ENCODE data around the gene CMTM8. TPM values are rescaled to one million over a fixed set of nuclear protein-coding genes. Genes with fewer than 3 reads are reported as not detected.
A peak's percentile ranks its signal among the peaks of the same experiment; 100 is the strongest.

CMTM8 gene
- total RNA-seq, 6 experiments from 2014 or later = 13.3 to 27.1 (median 20.9) TPM

- Histone ChIP-seq H3K27ac (no peak overlapping the region), H3K36me3 (no peaks in the 10 kb centered on the region), H3K9me3 (no peaks in the 10 kb centered on the region), H3K4me3 (no peak overlapping the region), H3K27me3 (no peaks in the 10 kb centered on the region), H3K4me1 (no peaks in the 10 kb centered on the region)
- DNase-seq (no peak), ATAC-seq (peak in 1 of 4 donors; percentile 29)
- TF ChIP-seq POLR2A (IDR thresholded peaks at IDR 0.05) = no peak
- no peak for TF ChIP-seq CTCF (IDR thresholded peaks at IDR 0.05)
- 56% methylated on average over 4 of the region's 4 CpGs for WGBS (ENCODE audit: insufficient coverage, low coverage, low lambda C conversion rate, missing lambda C conversion rate)
- intact Hi-C loops (cut with DNase I) = no loop called here
Measured at GRCh38 chr3:32195995-32196540, 42.4 kb upstream of the CMTM8 start.

- DNase-seq = no peak
Measured at GRCh38 chr3:32197991-32198390, 40.5 kb upstream of the CMTM8 start.

GRCh38 chr3:32198714-32199113 lies 39.8 kb upstream of the CMTM8 start:
- WGBS (ENCODE audit: insufficient coverage, low coverage, low lambda C conversion rate, missing lambda C conversion rate) = 67% methylated on average over 1 of the region's 3 CpGs
- DNase-seq (no peak), ATAC-seq (no peak)
- Histone ChIP-seq H3K27me3 (no peaks in the 10 kb centered on the region), H3K4me3 (no peak overlapping the region), H3K9me3 (no peaks in the 10 kb centered on the region), H3K4me1 (no peaks in the 10 kb centered on the region), H3K36me3 (no peaks in the 10 kb centered on the region), H3K27ac (no peak overlapping the region)
- intact Hi-C loops (cut with DNase I) = no loop called here
- no peak for TF ChIP-seq POLR2A (IDR thresholded peaks at IDR 0.05)
- TF ChIP-seq CTCF (IDR thresholded peaks at IDR 0.05) = no peak

More at GRCh38 chr3:32197991-32198390, 40.5 kb upstream of the CMTM8 start:
- WGBS (ENCODE audit: insufficient coverage, low coverage, low lambda C conversion rate, missing lambda C conversion rate) = no CpG with 5 or more reads among the region's 1 CpG
- H3K36me3 ChIP-seq = no peaks in the 10 kb centered on the region
- H3K27me3 ChIP-seq = no peaks in the 10 kb centered on the region
- no peak for TF ChIP-seq CTCF (IDR thresholded peaks at IDR 0.05)
- TF ChIP-seq POLR2A (IDR thresholded peaks at IDR 0.05) = no peak
- intact Hi-C loops (cut with DNase I) = no loop called here
- no peaks in the 10 kb centered on the region for H3K9me3 ChIP-seq
- no peak overlapping the region for H3K4me3 ChIP-seq
- no peak for ATAC-seq
- no peaks in the 10 kb centered on the region for H3K4me1 ChIP-seq
- no peak overlapping the region for H3K27ac ChIP-seq

GRCh38 chr3:32200490-32200889 lies 38.0 kb upstream of the CMTM8 start:
- peak in 2 of 4 donors; percentile 29 to 37 for ATAC-seq
- H3K9me3 ChIP-seq = no peaks in the 10 kb centered on the region
- 55% methylated on average over 5 of the region's 7 CpGs for WGBS (ENCODE audit: insufficient coverage, low coverage, low lambda C conversion rate, missing lambda C conversion rate)
- TF ChIP-seq POLR2A (IDR thresholded peaks at IDR 0.05) = no peak
- no peak for TF ChIP-seq CTCF (IDR thresholded peaks at IDR 0.05)
- DNase-seq = no peak
- no peak overlapping the region for H3K27ac ChIP-seq
- H3K4me3 ChIP-seq = no peak overlapping the region
- H3K4me1 ChIP-seq = no peaks in the 10 kb centered on the region
- no peaks in the 10 kb centered on the region for H3K36me3 ChIP-seq
- H3K27me3 ChIP-seq = no peaks in the 10 kb centered on the region
- intact Hi-C loops (cut with DNase I) = no loop called here

All from right lobe of liver (tissue), 6 donors.